HG02798 (cell line): Measurements from ENCODE around the gene PLD3.

ENCODE experiments used
- ATAC-seq: cut with Tn5 transposase; IDR thresholded peaks from one replicate; pipeline ENCODE4 v1.9.1; 2021; ENCODE audit warnings: mild to moderate bottlenecking; ENCODE audit not compliant: unreplicated experiment, poor library complexity

PLD3 gene

GRCh38 chr19:40348125-40348913 is at the start of gene PLD3, which contains the start of gene C19orf47:
PLD3 (plus strand) TSS chr19:40348695; CDS start chr19:40366484, 17,789 bp downstream.
C19orf47 (minus strand) TSS chr19:40348397; CDS start chr19:40341857, 6,540 bp downstream.
- peak; percentile 95 for ATAC-seq

DNA sequence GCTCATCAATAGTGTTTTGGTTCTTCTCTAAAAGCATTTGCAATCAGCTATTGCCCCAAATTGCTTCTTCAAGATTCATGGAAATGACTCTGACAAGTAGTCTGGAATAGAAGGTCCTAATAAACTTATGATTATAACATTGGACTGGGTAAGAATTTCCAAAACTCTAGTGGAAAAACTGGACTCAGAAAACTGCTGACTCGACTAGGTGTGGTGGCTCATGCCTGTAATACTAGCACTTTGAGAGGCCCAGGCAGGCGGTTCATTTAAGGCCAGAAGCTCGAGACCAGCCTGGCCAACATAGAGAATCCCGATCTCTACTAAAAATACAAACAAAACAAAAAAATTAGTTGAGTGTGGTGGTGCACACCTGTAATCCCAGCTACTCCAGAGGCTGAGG is 47.8 kb upstream of the PLD3 start:
- ATAC-seq, result no peak

DNA sequence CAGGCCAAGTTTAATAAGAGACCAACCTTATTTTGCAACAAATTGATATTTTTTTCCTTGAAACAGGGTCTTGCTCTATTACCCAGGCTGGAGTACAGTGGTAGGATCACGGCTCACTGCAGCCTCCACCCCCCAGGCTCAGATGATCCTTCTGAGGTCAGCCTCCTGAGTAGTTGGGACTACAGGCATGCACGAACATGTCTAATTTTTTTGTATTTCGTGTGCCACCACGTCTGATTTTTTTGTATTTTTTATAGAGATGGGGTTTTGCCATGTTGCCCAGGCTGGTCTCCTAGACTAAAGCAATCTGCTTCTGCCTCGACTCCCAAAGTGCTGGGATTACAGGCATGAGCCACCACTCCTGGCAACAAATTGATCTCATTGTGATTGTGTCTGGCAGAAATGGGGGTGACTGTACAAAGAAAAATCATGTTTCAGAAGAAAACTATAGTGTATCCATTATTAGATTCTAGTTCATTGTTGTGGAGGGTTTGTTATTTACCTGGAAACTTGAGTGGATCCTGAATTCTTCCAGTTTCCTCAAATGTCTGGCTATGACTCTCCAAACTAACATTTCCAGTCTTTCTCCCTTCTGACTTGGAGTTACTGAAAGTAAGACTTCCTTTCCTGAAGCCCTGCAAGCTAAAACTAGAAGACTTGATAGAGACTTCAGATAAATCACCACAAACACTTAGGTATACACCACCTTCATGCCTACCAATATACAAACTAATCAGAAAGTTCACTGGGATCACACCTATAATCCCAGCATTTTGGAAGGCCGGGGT is 46.1 kb upstream of the PLD3 start:
- no peak for ATAC-seq

- ATAC-seq, result no peak
These were observed 44.7 kb upstream of the PLD3 start for GRCh38 chr19:40303765-40304164.

DNA sequence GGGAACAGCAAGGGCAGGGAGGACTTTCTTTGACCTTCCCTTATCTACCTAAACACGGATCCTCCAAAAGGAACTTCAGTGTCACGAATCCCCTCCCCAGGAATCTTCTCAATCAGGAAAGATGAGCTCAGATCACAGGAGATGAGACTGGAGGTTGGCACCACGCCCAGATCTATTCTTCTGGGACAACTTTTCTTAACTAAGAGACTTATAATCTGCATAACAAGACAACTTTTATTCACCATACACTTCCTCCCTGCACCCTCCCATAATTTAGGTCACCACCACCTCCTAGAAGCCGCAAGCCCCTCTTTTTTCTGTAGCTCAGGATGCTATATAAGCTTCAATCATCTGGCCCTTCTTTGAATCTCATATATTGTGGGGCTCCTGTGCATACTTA is 44.2 kb upstream of the PLD3 start:
- ATAC-seq, result no peak

GRCh38 chr19:40305403-40305802 is 43.1 kb upstream of the PLD3 start:
- ATAC-seq, result no peak

- ATAC-seq, result no peak
These were observed 38.8 kb upstream of the PLD3 start for GRCh38 chr19:40309666-40310065.

GRCh38 chr19:40312533-40312932 is 36.0 kb upstream of the PLD3 start:
- no peak for ATAC-seq

GRCh38 chr19:40313229-40313983 is 35.1 kb upstream of the PLD3 start:
- ATAC-seq, result no peak

GRCh38 chr19:40314656-40315055 is 33.8 kb upstream of the PLD3 start:
- ATAC-seq, result no peak

- ATAC-seq, result no peak
These were observed 32.6 kb upstream of the PLD3 start for GRCh38 chr19:40315812-40316470.

GRCh38 chr19:40317338-40317737 is 31.2 kb upstream of the PLD3 start:
- ATAC-seq, result no peak

DNA sequence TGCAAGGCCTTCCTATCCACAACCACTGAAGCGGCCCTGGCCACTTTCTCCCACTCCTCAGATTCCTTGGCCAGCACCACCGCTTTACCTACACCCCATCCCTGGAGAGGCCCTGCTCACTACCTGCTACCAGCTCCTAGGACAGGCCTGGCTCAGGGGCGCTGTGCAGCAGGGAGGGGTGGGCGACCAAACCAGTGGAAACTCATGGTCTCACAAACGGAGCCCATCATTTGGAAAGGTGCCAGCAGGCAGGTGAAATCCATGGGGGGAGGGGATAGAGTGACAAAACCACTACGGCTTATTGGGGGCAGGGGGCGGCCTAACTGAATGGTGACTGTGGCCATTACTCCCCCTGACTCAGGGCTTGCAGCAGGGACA is 27.9 kb upstream of the PLD3 start:
- no peak for ATAC-seq

DNA sequence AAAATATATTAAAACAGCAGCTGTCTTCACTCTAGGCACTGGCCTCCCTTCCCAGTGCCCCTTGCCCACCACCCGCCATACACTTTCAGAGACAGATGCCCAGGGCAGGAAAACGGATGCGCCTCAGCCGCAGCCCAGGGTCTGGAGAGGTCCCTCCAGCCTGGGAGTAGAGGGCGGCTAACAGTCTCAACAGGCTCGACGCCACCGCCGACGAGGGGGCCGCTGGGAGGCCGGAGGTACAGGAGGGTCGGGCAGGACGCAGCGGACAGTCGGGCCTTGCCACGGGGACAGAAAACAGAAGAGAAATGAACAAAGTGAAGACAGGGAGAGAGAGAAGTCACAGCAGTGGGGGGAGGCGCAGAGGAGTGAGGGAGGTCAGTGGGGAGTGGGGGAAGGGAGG is 27.4 kb upstream of the PLD3 start:
- no peak for ATAC-seq

DNA sequence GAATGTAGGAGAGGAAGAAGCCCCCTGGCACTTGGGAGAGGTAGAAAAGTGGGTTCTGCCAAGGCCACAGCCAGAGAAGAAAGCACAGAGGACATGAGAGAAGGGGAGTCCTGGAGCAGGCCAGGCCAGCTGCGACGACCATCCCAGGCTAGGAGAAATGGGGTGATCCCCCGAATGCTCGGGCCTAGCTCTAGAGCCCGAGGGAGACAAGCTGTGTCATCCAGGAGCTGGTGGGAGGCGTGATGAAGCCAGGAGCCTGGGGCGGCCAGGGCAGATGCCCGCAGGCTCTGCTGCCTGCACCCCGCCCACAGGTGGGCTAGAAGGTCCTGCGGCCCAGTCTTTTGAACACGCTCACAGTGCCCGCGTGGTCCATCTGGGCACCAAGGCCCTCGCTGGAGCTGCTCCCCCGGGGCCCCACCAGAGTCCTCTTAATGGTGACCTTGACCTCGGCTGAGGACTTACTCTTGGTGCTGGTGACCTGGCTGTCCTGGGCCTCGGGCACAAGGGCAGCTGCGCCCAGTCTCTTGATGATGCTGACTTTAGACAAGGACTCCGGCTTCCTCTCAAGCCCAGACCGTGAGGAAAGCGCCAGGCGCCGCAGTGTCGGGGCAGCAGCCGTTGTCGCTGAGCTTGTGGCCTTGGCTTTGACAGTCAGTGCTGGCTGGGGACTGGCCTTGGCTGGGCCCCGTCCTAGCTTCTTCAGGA is 26.8 kb upstream of the PLD3 start:
- ATAC-seq, result no peak

- no peak for ATAC-seq
These were observed 26.3 kb upstream of the PLD3 start for GRCh38 chr19:40322271-40322610.

GRCh38 chr19:40322951-40323615 is 25.4 kb upstream of the PLD3 start:
- ATAC-seq, result no peak

- no peak for ATAC-seq
These were observed 24.8 kb upstream of the PLD3 start for GRCh38 chr19:40323705-40324104.

GRCh38 chr19:40326201-40326600 is 22.3 kb upstream of the PLD3 start:
- no peak for ATAC-seq
